Measurements from ENCODE around the gene OSBPL5. TPM values are rescaled to one million over a fixed set of nuclear protein-coding genes. Genes with fewer than 3 reads are reported as not detected.

Gene OSBPL5
- total RNA-seq, 4 donors from 2014 or later = 37.3 to 211 (median 105) TPM

DNA sequence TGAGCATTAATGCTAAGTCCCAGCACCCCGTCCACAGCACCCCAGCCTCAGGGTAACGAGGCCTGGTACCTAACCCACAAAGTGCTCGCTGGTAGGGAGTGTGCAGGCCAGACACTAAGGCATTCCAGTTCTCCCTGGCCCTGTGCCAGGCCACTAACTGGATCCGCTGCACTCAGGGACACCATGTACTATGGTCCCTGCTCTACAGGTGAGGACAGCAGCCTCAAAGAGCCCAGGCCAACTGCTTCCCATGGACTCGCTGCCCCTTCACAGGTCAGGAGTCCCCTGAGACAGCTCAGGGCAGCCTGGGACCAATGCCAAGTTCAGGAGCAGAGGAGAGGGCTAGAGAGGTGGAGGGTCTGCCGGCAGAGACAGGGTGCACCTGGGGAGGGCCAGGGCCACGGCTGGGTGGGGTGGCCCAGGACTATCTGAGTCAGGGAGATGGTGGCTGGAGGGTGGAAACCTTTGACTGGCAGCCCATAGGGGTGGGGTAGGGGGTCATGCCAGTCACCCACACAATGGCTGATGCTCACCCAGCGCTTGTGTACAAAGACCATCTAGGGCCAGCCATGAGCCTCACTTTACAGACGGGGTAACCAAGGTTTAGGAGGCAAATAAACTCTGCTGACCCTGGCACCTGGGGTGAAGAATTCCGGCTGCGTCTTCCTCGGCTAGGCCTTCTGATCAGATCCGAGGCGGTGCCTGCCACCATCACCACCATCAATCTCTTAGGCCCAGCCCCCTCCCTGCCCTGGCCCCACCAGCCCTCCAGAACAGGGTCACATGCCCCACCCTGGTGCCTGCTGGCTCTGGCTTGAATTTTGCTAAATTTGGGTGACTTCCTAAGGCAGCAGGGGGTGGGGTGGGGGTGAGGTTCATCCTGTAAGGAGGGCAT lies 5.6 kb downstream of the OSBPL5 start:
- intact Hi-C loops (cut with DNase I; ENCODE audit: low total_unique reads) (no loop called here), in situ Hi-C loops (cut with MboI; ENCODE audit: low pct_ligation_motif_present in 1 of 4, low pct_unique_long_range_greater_than_20kb in 1 of 4, low sequenced_read_pairs in 3 of 4) (no loop called here)
- peaks cover 40 to 83% (median 64%) of the 10 kb centered on the region in 4 donors for H3K4me1 ChIP-seq
- peak overlapping the region; percentile 5 to 53 (median 34) for H3K4me3 ChIP-seq
- no peaks in the 10 kb centered on the region for H3K27me3 ChIP-seq
- peak; percentile 56 for DNase-seq
- H3K36me3 ChIP-seq = no peaks in the 10 kb centered on the region
- no peak for TF ChIP-seq CTCF (IDR thresholded peaks at IDR 0.05)
- TF ChIP-seq POLR2A (IDR thresholded peaks at IDR 0.05) = no peak
- TF ChIP-seq POLR2AphosphoS5 (IDR thresholded peaks at IDR 0.05) = peak; percentile 28 to 42 (median 38)
- peak; percentile 44 for TF ChIP-seq EP300 (IDR thresholded peaks at IDR 0.05; ENCODE audit: low read depth)
- peak overlapping the region; percentile 74 to 87 (median 85) for H3K27ac ChIP-seq
- 51% methylated on average over 13 of the region's 14 CpGs; no CpG with 5 or more reads in 1 of the 2 donors for WGBS, 2 donors (ENCODE audit: low coverage in 1 of 2)
- H3K9me3 ChIP-seq = no peaks in the 10 kb centered on the region

DNA sequence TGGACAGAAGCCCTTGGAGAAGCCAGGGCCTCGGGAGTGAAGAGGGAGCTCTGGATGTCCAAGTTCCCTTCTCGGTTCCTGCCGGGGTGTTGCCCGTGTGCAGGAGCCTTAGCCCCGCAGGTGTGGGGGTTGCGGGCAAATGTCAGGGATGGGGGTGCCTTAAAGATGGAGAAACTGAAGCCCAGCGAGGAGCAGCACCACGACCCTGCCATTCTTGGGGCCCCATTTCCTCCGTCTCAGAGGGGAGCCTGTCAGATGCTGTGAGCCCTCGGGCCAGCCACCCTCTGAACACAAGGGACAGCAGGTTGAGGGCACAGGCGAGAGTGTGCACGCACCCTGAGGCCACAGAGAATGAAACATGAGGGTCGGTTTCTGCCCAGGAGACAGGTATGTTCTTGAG lies 6.3 kb downstream of the OSBPL5 start:
- WGBS, 2 donors (ENCODE audit: low coverage in 1 of 2) = 85 to 90% methylated on average over 7 to 13 of the region's 13 CpGs
- H3K9me3 ChIP-seq = no peaks in the 10 kb centered on the region
- no peak for DNase-seq
- no peaks in the 10 kb centered on the region for H3K27me3 ChIP-seq
- no peaks in the 10 kb centered on the region for H3K36me3 ChIP-seq
- intact Hi-C loops (cut with DNase I; ENCODE audit: low total_unique reads) = no loop called here
- H3K4me1 ChIP-seq = peaks cover 45 to 86% (median 64%) of the 10 kb centered on the region in 4 donors
- in situ Hi-C loops (cut with MboI; ENCODE audit: low pct_ligation_motif_present in 1 of 4, low pct_unique_long_range_greater_than_20kb in 1 of 4, low sequenced_read_pairs in 3 of 4) = no loop called here
- peak overlapping the region; percentile 26 to 87 (median 85) for H3K27ac ChIP-seq
- no peak overlapping the region for H3K4me3 ChIP-seq
- TF ChIP-seq POLR2A (IDR thresholded peaks at IDR 0.05) (no peak), CTCF (IDR thresholded peaks at IDR 0.05) (no peak), EP300 (IDR thresholded peaks at IDR 0.05; ENCODE audit: low read depth) (no peak), POLR2AphosphoS5 (IDR thresholded peaks at IDR 0.05) (no peak)

- TF ChIP-seq CTCF (IDR thresholded peaks at IDR 0.05) (no peak), POLR2A (IDR thresholded peaks at IDR 0.05) (no peak), EP300 (IDR thresholded peaks at IDR 0.05; ENCODE audit: low read depth) (no peak), POLR2AphosphoS5 (IDR thresholded peaks at IDR 0.05) (no peak)
- in situ Hi-C loops (cut with MboI; ENCODE audit: low pct_ligation_motif_present in 1 of 4, low pct_unique_long_range_greater_than_20kb in 1 of 4, low sequenced_read_pairs in 3 of 4) (no loop called here), intact Hi-C loops (cut with DNase I; ENCODE audit: low total_unique reads) (no loop called here)
- no peaks in the 10 kb centered on the region for H3K36me3 ChIP-seq
- H3K27ac ChIP-seq = peak overlapping the region in 3 of 4 donors; percentile 85 to 87 (median 85)
- H3K9me3 ChIP-seq = no peaks in the 10 kb centered on the region
- DNase-seq = peak; percentile 4
- no peaks in the 10 kb centered on the region for H3K27me3 ChIP-seq
- no peak overlapping the region for H3K4me3 ChIP-seq
- WGBS, 2 donors (ENCODE audit: low coverage in 1 of 2) = 88% methylated on average over 18 of the region's 18 CpGs; no CpG with 5 or more reads in 1 of the 2 donors
- peaks cover 49 to 88% (median 66%) of the 10 kb centered on the region in 4 donors for H3K4me1 ChIP-seq
These were observed 6.9 kb downstream of the OSBPL5 start for GRCh38 chr11:3158131-3158591.

DNA sequence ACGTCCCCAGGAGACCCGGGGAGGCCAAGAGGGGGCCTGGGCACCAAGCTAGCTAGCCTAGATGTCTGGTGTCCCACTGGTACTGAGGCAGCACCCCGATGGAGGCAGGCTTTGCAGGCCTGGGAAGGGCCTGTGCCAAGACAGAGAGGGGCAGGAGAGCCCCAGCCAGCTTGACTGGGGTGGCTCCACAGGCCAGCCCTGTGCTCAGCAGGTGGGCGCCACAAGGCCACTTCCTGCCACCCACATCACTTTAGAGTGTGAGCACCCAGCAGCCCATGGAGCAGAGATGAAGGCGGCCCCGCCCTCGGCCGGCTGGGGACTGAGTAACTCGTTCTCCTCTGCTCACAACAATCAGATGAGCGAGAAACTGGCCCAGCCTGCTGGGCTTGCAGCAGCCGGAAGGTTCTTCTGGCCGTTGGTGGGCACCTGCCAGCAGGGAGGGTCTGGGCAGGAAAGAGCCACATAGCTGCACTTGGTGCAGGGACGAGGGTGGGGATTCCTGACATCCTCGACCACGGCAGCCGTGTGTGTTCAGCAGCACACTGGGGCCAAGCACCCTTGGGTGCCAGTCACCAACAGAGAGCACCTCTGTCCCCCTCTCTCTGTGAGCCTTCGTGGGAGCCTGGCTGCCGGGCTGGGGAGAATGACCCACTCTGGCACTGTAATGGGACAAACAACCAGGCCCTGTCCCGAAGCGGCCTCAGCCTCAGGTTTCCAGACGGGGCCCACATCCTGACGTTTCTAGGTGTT lies 7.6 kb downstream of the OSBPL5 start:
- in situ Hi-C loops (cut with MboI; ENCODE audit: low pct_ligation_motif_present in 1 of 4, low pct_unique_long_range_greater_than_20kb in 1 of 4, low sequenced_read_pairs in 3 of 4) (no loop called here), intact Hi-C loops (cut with DNase I; ENCODE audit: low total_unique reads) (no loop called here)
- Histone ChIP-seq H3K27ac (peak overlapping the region; percentile 71 to 85 (median 82)), H3K4me3 (no peak overlapping the region), H3K4me1 (peaks cover 48 to 88% (median 66%) of the 10 kb centered on the region in 4 donors), H3K27me3 (no peaks in the 10 kb centered on the region), H3K36me3 (no peaks in the 10 kb centered on the region), H3K9me3 (no peaks in the 10 kb centered on the region)
- no peak for TF ChIP-seq POLR2AphosphoS5 (IDR thresholded peaks at IDR 0.05)
- TF ChIP-seq CTCF (IDR thresholded peaks at IDR 0.05) = no peak
- no peak for DNase-seq
- 75% methylated on average over 20 of the region's 22 CpGs; no CpG with 5 or more reads in 1 of the 2 donors for WGBS, 2 donors (ENCODE audit: low coverage in 1 of 2)
